HG03520 (cell line): ENCODE data around the gene GALNT9.

Experiments
- ATAC-seq: cut with Tn5 transposase; IDR thresholded peaks from one replicate; pipeline ENCODE4 v1.9.1; 2021; ENCODE audit warnings: mild to moderate bottlenecking, moderate library complexity; ENCODE audit not compliant: unreplicated experiment

The GALNT9 gene

DNA sequence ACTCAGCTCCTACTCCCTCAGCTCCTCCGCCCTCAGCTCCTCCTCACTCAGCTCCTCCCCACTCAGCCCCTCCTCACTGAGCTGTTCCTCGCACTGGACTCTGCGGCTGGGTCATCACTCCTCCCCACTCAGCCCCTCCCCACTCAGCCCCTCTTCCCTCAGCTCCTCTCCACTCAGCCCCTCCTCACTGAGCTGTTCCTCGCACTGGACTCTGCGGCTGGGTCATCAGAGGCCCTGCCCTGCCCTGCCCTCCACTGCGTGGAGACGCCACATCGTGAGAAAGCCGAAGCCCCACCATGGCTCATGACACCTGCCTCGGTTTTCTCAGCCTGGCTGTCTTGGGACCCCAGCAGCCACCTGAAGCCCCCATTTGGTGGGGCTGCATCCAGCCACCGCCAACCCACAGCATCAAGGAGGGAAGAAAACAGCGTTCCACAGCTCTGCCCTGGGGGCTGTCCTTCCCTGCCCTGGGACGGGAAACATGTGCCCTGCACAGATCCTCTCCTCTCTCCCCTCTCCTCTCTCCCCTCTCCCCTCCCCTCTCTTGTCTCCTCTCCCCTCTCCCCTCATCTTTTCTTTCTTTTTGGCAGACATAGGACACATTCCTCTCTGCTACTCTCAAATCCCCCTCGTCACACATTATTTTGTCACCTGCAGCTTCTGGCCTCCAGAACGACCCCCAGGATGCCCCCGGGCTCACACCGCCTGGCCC lies 167.4 kb downstream of the GALNT9 start:
- ATAC-seq: no peak

DNA sequence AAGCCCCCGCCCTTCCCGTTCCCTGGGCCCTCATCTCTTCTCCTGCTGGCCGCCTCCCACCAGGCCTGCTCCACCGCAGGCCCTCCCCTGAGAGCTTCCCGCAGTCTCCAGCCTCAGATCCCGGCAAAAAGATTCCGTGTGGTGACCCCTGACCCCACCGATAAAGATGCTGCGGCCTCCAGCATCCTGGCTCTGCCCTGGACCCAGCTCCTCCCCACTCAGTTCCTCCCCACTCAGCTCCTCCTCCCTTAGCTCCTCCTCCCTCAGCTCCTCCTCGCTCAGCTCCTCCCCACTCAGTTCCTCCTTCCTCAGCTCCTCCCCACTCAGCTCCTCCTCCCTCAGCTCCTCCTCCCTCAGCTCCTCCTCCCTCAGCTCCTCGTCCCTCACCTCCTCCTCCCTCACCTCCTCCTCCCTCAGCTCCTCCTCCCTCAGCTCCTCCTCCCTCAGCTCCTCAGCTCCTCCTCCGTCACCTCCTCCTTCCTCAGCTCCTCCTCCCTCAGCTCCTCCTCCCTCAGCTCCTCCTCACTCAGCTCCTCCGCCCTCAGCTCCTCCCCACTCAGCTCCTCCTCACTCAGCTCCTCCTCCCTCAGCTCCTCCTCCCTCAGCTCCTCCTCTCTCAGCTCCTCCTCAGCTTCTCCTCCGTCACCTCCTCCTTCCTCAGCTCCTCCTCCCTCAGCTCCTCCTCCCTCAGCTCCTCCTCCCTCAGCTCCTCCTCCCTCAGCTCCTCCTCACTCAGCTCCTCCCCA lies 168.2 kb downstream of the GALNT9 start:
- no peak for ATAC-seq

DNA sequence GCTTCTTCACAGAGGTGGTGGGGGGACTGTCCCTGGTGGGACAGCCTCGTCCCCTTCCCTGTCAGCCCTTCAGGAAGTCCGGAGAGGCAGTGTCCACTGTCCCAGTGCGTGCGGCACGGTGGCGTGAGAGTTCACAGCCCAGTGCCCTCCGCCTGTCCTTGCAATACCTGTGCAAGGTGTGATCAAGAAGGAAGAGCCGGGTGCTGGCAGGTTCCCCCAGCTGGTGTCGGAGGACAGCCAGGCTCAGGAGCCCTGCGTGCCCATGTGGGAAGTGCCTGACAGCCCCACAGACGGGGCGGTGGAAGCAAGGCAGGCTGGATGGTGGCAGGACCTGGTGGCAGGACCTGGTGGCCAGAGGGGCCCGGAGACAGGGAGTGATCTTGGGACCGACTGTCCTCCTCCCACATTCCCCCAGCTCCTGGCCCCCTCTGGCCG lies 168.8 kb downstream of the GALNT9 start:
- no peak for ATAC-seq

DNA sequence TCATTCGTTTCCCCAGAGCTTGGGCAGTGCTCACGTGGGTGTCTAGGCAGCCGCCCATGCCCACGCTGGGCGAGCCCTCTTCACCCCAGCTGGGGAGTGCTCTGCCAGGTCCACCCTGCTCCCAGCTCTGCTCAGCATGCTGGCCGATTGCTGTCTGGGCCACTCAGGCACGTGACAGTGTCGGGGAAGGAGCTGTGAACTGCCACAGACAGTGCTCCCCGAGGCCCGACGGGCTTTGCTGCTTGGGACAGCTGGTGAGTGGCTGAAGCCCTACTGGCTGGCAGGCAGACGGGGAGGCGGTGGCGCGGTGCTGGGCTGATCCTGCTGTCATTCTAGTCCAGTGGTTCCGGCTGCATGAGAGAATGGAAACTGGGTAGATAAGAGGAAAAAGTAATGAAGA lies 169.4 kb downstream of the GALNT9 start:
- ATAC-seq: no peak

DNA sequence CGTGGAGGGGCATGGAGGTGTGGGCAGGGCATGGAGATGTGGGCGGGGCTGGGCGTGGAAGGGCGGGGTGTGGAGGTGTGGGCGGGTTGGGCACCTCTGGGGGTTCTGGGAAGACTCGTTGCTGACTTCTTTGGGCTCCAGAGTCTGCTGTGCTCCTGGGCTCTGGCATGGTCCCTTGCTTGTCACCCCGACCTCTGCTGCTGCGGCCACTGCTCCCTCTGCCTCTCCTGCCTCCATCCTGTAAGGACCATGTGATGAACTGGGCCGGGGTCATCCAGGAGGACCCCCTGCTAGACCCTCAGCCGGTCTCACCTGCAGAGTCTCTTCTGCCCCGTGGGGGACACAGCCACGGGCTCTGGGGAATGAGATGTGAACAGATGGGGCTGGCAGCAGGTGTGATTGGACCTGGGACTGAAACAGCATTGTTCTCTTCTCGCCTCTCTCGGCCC lies 169.8 kb downstream of the GALNT9 start:
- no peak for ATAC-seq

DNA sequence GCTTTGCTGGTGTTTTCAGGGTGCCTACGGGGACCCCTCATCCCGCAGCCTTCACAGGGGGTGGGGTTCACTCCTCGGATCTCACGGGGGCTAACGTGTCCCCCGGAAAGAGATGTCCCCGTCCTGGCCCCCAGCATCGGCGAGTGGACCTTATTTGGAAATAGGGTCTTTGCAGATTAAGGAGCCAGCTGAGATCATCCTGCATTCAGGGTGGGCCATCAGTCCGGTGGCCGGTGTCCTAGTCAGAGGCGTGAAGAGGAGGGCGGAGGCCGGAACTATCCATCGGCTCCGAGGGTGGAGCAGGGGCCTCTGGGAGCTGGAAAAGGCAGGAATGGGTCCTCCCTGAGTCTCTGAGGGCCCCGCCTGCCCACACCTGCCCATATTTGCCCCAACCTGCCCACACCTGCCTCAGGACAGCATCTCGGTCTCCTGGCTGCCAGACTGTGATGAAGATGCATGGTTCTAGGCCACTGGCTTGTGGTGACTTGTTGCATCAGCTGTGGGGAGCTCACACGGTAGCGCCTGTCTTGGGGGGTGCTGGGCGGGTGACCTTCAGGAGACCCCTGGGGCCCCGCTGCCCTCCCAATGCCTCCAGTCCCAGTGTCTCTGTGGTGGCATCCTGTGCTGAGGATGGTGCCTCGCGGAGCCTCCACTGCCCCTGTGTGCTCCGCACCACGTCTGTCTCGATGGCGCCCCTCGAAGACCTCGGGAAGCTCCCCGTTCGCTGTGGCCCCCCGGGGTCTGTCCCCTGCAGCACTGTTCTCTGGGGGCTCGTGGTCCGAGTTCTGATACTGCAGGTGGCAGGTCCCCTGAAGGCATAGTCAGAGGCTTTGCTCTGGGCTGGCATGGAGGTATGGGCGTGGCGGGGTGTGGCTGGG lies 170.5 kb downstream of the GALNT9 start:
- no peak for ATAC-seq

DNA sequence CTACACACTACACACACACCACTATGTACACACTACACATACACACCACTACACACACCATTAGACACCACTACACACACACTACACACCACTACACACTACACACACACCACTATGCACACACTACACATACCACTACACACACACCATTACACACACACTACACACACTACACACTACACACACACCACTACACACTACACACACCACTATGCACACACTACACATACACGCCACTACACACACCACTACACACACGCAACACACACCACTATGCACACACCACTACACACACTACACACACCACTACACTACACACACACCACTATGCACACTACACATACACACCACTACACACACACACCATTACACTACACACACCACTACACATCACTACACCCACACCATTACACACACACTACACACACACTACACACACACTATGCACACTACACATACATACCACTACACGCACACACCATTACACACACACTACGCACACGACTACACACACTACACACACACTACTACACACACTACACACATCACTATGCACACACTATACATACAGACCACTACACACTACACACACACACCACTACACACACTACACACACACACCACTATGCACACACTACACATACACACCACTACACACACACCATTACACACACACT lies 171.5 kb downstream of the GALNT9 start:
- ATAC-seq: no peak

DNA sequence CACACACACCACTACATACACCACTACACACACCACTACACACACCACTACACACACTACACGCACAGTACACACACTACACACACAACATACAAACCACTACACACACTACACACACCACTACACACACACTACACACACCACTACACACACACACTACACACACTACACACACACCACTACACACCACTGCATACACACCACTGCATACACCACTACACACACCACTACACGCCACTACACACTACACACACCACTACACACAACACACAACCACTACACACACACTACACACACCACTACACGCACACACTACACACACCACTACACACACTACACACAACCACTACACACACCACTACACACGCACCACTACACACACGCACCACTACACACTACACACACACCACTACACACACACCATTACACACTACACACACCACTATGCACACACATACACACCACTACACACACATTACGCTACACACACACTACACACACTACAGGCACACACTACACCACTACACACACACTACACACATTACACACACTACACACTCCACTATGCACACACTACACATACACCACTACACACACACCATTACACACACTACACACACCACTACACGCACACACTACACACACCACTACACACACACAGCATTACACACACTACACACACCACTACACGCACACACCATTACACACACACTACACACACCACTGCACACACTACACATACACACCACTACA lies 172.6 kb downstream of the GALNT9 start:
- ATAC-seq: no peak

DNA sequence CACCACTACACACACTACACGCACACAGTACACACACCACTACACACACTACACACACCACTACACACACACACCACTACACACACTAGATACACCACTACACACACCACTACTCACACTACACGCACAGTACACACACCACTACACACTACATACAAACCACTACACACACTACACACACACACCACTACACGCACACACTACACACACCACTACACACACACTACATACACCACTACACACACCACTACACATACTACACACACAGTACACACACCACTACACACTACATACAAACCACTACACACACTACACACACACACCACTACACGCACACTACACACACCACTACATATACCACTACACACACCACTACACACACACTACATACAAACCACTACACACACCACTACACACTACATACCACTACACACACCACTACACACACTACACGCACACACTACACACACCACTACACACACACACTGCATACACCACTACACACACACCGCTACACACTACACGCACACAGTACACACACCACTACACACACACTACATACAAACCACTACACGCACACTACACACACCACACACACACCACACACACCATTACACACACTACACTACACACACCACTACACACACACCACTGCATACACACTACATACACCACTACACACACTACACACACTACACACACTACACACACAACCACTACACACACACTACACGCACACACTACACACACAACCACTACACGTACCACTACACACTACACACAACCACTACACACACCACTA lies 173.4 kb downstream of the GALNT9 start:
- no peak for ATAC-seq

DNA sequence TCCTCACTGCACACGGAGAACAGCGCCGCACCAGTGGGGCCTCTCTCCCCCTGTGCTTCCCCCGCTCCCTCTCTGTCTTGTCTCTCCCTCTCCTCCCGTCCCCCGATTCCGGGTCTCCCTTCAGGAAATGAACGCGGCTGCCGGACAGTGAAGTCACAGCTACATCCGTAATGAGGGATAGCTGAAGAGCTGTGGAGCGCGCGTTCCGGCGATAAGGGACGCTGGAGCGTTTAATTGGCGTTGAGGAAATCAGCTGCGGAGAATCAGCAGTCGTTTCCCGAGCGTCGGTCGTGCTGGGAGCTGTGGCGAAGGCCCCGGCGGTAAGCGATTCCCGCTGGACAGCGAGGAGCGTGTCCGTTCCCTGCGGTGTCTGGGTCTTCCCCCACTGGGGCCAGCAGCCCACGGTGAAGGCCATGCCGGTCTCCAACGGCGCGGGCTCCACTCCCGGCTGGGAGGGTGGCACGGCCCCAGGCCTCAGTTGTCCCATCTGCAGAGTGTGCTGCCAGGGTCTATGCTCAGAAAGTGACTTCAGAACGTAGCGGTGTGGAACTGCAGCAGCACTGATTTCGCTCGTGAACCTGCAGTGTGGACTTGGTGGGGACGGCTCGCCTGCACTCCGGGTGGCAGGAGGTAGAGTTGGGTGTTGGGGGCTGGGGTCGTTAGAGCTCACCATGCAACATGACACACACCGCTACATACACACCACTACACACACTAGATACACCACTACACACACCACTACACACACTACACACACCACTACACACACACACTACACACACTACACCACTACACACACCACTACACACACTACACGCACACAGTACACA lies 174.2 kb downstream of the GALNT9 start:
- ATAC-seq: no peak

DNA sequence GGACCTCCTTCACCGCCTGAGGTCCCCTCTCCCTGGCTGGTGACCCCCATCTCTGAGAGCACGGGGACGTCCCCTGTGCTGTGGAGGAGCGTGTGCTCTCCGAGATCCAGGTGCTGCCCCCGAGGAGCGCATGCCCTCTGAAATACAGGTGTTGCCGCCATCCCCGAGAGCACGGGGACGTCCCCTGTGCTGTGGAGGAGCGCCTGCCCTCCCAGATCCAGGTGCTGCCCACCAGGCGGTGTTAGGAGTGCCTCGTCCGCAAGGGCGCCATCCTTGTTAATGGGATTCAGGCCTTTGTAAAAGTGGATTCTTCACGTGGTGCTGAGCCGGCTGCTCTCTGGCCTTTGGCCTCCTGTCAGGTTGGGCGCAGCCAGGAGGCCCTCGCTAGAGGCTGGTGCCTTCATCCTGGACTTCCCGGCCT lies 175.0 kb downstream of the GALNT9 start:
- ATAC-seq: peak; percentile 4

DNA sequence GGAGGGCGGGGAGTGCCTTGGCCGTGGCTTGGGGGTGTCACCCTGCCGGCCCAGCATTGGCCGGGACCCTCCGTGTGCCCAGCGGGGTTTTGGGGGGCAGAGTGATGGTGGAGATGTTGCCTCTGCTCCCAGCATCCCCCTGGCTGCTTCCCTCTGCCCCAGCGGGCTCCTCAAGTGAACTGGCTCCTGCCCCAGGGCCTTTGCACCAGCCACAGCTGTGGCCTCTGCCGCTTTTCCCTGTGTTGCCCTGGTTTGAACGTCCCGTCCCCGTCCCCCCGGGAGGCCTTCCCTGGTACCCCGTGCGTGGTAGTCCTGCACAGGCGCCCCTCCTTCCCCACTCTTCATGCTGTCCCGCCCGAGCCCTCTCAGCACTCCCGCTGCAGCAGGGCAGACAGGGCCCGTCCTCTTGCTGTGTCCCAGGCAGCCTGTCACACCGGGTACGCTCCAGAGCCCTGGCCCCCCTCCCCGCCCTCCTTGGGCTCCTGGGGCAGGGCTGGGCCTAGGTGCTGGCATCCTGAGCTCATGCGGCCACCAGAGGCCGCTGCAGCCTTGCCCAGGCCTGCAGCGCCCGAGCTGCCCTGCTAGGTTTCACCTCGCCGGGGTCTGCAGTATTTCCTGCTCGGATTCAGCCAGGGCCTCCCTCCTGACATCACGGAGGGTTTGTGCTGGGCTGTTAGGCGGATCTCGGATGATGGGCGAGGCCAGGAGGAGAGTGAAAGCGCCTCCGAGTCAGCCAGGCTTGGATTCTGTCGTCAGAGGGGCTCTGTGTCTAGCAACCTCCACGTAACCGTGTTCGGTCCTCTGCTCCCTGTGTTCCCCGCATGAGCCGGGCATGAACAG lies 175.7 kb downstream of the GALNT9 start:
- peak; percentile 75 for ATAC-seq

DNA sequence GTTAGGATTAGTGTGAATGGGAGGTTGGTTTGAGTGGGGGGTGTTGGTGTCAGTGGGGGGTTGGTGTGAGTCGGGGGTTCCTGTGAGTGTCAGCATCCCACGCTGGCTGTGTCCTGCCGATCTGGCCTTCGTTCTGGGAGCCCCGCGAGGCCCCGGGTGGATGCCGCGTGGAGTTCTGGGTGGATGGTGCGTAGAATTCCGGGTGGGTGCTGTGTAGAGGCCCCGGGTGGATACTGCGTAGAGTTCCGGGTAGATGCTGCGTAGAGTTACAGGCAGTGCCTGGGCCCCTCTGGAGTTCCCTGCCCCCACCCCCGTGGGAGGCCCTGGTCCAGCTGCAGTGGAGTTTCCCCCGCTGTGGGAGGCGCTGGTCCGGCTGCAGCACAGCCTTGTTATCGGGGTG lies 176.4 kb downstream of the GALNT9 start:
- ATAC-seq: no peak

DNA sequence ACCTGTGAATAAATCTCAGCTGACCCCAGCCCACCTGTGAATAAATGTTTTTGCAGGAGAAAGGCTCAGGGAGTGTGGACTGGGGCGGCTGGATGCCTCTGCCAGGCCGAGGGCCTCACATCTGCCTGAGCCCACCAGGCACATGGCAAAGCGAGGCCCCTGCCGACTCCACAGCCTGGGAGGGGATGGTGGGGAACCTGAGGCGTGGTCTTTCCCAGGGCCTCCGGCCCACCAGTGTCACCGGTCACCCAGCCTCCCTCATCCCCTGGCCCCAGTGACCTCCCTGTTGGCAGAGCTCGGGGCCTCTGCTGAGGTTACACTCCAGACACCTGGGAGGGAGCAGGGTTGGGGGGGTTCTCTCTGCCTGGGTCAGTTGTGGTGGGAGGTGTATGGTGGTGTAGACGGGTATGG lies 177.0 kb downstream of the GALNT9 start:
- ATAC-seq: no peak

DNA sequence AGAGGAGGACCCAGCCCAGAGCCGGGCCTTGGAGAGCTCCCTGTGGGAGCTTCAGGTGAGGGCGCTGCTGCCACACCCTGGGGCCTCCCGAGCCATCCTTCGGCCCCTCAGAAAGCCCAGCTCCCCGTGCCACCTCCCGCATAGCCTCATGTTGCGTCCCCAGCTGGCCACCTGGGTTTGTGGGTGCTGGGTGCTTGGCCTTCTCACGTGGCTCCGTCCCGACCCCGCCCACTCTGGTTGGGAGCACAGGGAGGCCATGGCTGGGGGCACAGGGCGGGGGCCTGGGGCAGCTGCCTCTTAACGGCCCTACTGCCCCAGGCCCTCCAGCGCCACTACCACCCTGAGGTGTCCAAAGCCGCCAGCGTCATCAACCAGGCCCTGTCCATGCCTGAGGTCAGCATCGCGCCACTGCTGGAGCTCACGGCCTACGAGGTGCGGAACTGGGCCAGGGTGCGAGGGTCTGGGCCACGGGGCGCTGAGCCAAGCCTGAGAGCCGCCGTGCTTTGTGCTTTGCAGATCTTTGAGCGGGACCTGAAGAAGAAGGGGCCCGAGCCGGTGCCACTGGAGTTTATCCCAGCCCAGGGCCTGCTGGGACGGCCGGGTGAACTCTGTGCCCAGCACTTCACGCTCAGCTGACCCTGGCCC lies 177.5 kb downstream of the GALNT9 start:
- ATAC-seq: no peak

DNA sequence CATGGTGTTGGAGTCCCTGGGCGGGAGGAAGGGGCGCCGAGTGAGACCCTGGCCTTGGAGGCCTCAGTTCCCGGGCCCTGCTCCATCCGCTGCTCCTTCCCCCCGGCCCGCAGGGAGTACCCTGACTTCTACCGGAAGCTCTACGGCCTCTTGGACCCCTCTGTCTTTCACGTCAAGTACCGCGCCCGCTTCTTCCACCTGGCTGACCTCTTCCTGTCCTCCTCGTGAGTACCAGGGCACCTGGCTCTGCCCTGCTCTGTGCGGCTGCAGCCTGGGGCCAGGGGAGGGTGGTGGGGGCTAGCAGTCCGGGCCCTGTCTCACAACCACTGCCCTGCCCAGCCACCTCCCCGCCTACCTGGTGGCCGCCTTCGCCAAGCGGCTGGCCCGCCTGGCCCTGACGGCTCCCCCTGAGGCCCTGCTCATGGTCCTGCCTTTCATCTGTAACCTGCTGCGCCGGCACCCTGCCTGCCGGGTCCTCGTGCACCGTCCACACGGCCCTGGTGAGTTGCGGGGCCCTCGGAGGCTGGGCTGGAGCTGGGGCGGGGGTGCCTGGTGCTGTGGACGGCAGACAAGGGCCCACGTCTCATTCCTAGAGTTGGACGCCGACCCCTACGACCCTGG lies 178.1 kb downstream of the GALNT9 start:
- ATAC-seq: no peak

DNA sequence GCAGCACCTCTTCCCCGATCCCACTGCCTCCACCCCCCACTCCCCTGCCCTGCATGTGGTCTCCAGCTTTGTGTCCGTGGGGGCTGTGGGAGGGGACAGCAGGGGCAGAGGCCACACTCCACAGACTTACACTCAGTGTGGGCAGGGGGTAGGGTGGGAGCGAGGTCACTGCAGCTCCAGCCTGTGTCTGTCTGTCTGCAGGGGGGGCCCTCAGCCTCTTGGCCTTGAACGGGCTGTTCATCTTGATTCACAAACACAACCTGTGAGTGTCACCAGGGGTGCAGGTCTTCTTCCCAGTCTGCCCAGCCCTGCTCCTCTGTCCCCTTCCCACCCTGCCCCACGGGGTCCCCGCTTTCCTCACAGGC lies 178.6 kb downstream of the GALNT9 start:
- ATAC-seq: no peak
